ENCODE data around the gene PLEK.

GRCh38 chr2:68413466-68413865, 48.4 kb downstream of the PLEK start:
- TF ChIP-seq CTCF (IDR thresholded peaks at IDR 0.05) (no peak), POLR2A (IDR thresholded peaks at IDR 0.05) (no peak)

Measured in transverse colon (tissue), 3 donors.